ENCODE data around the gene HOXD3.

Gene HOXD3

DNA sequence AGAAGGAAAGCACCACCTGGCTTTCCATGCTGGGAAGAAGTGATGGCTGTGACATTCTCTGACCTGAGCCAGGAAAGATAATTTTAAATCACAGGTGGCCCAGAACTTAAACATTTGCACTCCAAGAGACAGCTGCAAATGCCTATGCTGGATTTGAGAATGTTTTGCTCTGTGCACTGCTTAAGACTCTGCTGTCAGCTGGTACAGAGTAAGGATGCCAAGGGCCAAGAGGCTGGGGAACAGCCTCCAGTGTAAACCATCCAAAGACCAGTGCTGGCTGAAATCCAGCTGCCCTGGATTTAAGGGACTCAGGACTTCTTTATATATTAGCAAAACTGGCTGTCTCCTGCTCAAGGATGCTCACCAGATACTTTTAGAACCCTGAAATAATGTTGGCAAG lies 23.7 kb upstream of the HOXD3 start:
- no peak for DNase-seq

DNA sequence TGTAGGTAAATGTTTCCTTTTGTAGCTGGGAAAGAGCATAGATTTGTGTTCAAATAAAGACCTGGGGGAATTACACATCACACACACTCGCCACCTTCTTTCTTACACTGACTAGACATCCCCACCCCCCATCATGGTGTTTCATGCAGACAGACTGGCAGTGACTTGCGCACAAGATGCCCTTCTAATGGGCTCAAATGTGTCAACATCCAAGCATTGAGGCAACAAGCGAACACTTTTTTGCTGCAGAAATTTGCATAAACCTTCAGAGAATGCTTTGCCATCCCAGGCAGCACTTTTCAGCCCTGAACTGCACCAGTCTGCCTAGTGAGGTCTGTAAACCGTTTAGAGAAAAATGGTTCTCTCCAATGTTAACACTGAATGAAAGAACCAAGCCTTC lies 23.1 kb upstream of the HOXD3 start:
- DNase-seq: no peak

DNA sequence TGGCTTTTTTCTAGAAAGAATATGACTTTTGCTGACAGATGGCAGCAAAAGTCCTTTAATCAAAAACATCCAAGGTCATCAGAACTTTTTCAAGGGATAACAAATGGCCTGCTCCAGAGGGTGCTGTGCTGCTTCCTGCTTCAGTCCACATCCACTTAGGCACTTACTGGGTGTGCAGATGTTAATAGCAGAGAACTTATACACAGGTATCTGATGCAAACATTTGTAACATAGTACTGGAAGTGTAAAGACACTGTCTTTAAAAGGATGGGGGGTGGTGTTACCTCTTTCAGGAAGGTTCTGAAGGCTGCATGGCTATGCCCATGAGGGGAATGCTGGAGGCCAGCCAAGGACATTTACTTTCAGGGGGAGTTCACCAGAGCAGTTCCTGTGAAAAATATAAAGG lies 22.1 kb upstream of the HOXD3 start:
- DNase-seq: no peak

DNA sequence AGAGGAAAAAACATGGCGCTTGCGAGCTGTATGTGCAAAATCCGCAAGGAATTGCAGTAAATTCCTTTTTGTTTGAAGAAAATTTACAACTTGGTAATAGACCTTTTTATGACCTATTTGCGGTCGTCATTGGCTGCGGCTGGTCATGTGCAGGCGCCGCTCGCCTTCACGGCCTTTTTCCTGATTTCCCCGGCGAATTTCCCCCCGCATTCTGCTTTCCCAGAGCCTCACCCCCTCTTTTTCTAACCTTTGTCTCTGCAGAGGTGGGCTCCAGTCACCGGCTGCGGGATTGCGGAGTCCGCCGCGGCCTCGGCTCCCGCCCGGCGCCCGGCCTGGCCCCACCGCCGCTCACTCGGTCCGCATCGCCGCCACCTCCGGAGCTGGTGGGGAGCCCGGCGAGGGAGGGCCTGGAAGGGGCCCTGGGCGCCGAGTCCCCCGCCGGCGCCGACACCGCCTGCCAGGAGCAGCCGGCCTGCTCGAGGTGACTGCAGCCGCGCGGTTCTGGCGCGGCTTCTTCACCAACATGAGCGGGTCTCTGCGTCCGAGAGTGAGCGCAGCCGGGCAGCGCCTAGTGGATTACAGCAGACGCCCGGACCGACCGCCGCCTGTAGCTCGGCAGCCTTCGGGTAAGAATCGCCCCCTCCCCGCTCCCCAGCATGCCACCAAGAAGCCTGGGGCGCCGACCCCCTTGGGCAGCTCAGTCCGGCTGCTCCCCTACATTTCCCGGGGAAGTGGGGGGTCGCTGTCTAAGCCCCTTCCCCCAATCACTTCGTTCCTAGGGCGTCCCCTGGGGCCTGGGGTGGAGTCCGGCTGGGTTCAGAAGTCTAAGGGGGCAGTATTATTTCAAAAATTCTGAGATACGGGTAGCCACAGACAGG lies 20.5 kb upstream of the HOXD3 start:
- DNase-seq: no peak

DNA sequence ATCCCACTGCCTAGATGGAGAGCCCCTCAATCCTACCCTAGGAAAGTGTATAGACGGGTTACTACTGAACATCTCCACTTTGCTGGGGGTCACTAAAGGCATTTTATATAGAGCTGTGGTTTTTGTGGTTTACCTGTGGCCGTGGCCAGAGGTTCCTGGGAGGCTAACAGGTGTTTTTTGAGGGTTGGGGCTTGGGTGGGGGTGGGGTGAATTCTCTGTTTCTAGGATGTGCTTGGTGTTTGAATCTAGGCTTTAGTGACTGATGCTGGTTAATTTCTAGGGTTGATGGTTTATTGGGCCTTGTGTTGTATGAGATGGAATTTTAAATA lies 19.9 kb upstream of the HOXD3 start:
- no peak for DNase-seq

DNA sequence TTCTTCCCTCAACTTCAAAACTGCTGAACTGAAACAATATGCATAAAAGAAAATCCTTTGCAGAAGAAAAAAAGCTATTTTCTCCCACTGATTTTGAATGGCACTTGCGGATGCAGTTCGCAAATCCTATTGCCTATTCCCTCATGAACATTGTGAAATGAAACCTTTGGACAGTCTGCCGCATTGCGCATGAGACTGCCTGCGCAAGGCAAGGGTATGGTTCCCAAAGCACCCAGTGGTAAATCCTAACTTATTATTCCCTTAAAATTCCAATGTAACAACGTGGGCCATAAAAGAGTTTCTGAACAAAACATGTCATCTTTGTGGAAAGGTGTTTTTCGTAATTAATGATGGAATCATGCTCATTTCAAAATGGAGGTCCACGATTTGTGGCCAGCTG lies 19.2 kb upstream of the HOXD3 start:
- no peak for DNase-seq

DNA sequence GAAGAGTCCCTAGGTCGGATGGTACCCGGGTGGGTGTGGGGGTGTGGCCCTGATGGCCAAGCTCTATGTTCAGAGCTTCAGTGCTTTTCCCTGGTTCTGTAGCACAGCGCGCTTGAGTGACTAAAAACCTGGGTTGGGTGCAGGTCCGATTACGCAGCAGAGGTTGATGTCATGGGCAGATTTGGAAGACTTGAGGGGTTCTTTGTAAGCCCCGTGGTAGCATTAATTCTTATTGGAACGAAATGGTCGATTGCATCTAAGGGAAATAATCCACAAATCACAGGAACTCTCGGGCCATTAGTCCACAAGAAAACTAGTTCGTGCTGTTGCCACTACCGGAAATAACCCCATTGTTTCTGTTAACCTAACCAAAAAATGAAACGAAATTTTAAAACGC lies 18.6 kb upstream of the HOXD3 start:
- DNase-seq: no peak

DNA sequence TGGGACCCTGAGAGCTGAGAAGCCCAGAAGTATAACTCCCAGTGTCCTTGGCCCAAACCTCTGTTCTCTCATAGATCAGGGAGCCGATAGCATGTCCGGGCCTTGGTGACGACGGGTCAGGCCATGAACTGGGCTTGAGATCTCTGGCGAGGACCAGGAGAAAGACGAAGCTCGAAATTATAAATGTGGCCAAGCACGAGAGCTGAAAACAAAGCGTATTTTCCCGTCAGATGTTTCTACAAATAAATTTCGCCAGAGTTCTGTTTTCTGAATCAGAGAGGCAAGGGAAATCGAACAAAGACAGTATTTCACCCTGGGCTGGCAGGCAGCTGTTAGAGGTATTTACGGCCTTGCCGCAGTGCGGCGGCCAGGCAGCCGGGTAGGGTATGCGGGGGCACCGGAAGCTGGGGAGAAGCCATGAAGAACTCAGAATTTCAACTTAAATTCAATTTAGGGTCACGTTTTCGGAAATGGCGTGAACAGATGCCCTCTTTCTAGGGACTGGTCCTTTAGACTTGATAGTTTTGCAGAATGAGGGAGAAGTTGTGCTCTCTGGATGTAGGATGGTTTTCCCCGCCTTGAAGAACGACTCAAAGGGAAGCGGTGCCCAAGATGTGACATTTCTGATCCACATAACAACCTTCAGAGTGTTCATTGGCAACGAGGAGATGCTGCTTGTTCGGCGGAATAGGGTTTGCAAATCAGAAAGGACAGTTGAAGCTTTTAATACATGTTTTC lies 18.0 kb upstream of the HOXD3 start:
- DNase-seq: no peak

DNA sequence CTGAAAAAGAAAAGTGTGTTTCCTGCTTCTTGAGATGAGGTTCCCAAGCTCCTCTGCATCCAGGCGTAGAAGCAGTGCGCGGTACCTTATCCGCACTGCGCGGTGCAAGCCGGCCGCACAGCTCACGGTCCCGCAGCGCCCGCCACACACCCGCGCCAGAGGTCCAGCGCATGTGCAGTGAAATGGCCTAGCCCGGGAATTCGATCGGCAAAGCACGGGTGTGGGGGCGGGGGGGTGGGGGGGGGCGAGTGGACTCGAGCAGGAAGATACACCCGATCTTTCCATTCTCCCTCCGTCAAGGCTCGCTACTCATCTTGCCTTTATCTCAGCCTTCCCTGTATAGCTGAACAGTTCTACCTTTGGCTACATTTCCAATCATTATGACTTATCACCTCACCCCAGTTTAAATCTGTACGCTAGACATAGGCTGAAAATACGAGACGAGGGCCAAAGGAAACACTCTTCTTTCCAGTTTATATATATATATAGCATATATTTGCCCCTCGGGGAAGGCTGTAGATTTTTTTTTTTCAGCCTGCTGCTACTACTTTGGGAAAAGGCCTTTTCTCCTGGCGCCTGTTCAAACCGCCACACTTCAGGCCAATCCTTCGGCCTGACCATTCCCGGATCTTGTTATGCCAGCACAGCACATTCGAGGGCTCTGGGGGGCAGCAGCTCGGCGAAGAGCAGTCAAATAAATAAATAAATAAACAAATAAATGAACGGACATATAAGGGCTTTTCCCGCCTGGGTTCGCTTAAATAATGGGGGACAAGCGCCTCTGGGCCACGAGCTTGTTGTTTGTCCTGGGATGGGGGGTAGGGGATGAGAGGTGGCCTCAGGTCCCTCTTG lies 17.2 kb upstream of the HOXD3 start:
- DNase-seq: no peak

DNA sequence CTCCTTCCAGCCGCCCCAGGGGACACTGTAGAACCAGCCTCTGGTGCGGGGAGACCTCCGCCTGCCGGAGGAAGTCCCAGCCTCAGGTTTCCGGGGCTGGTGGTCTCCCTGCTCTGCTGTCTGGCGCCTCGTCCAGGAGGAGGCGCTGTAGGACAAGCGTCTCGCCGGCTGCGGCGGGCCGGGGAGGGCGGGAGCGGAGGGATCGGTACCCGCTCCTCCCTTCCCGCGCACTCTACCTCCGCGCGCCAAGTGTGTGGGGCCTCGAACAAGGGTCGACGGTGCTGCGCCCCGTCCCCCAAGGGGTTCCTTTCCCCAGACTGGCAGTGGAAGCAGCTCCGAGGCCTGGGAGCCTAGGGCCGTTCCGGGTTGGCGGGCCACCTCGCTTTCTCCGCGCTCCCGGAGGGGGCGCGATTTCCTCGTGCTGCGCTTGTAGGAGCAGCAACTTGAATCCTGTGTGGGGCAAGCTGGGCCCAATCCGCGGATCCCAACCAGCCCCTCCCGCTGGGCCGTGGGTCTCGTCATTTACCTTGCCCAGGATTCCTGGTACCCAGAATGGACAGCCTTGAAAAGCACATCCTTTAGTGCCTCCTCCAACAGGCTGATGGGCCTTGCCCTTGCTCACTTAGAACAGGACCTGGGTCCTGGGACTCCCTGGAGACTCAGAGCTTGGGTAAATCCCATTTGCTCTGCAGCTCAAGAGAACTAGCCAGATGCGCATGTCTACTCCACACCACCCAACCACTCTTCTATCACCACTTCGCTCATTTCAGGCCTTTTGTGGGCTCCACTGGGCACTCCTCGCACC lies 16.4 kb upstream of the HOXD3 start:
- DNase-seq: peak in 1 of 2 donors; percentile 43

DNA sequence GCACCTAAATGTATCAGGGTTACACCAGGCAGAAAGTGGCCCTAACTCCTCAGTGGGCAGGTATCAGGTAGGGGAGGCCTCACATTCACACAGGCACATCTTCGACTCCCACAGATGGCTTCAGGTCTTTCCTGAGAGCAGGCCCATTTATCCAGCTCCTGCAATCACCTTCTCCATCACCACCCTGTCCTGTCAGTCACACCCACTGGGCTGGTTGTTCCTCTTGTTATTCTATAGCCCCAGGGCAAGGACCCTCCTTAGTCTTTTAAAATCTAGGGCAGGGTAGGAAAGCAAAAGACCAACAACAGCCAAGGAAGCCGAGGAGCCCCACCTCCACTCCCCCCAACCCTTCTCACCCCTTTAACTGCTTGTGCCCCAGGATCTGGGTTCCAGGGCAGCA lies 14.8 kb upstream of the HOXD3 start:
- DNase-seq: no peak

DNA sequence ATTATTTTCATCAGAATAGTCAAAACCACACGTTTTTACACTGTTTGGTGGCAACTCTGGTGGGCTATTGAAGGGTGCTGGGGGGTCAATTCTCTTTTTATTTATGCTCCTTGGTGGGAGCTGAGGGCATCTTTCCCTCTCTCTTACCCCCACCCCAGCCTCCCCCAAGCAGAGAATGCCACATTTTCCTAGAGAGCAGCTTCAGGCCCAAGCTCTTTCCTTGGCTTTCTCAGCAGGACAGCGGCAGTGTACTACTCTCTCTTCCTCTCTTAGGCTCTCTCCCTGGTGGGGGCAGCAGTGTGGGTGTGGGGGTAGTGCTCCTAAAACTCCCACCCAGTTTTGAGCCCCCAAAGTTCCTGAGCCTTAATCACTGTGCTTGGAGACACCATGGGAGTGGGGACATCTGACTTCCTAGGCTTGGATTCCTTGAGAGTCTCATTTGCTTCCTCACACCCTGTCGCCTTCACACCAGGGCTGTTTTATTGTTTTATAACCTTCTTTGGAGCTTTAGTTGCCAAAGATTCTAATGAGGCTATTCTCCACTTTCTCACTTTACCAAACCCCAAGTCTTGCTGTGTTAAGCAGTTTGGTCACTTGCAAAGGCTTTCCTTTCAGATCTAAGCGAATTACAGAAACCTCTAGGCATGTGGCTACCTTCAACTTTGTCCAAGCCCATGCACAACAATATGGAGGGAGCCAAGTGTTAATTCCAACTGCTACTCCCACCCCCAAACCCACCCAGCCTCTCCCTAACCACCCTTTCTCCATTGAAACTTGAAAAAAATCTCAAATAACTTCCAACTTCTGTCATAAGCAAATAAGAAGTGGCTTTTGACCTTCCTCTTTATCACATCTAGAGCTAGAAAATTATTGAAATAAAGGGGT lies 11.8 kb upstream of the HOXD3 start:
- DNase-seq: no peak

DNA sequence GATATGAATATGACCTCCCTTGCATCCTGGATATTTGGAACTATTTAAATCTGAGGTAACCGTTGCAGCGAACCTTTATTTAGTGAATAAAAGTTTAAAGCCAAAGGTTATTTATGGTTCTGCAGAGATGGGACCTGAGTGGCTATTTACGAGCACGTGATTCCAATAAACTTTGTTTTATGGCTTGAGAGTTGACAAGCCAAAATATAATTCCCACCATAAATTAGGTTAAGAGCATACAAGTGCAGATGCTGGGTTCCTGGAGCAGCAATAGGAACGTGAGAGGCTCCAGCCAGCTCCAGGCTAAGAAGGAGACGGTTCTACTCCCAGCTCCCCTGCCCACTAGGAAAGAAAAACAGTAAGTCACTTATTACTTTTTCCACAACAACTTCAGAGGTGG lies 11.0 kb upstream of the HOXD3 start:
- no peak for DNase-seq

DNA sequence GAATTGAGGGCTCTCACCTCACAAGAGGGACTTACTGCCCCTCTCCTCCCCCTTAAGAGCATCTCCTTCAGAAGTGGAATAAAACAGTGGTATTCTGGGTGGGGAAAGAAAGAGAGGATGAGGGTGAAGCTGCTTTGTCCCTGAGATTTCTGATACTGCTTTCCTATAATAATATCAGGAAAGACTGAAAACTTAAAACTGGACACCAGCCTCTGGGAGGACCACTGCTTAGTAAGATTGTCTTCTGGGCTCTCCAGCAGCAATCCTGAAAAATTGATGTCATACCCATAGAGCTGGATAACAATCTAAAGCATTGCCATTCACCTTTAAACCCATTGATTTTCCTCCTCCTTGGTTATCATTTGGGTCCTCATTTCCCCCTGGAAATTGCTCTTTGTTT lies 10.5 kb upstream of the HOXD3 start:
- no peak for DNase-seq

DNA sequence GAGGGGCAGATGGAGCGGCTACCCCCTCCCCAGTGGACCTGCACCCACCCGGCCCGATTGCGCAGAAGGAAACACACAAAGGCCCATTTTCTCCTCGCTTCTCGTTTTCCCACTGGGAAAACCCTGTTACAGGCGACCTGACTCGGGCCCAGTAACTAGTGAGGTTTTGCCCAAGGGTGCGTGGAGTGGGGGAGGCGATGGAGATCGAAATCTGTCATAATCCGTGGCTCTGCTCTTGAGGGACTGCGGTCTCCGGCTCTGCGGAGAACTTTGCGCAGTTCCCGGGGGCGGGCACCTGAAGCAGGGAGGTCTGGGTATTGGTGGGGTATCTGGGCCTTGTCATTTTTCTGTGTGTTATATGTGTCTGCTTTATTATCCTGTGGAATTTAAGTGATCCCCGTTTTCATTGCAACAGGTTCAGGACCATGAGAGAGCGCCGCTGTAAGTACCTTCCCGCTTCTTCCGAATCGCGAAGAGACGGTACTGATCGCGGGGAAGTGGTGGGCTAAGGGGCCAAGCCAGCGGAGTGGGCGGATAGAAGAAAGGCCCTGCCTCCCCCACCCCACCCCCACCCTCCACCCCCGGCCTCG lies 9.8 kb upstream of the HOXD3 start:
- no peak for DNase-seq

DNA sequence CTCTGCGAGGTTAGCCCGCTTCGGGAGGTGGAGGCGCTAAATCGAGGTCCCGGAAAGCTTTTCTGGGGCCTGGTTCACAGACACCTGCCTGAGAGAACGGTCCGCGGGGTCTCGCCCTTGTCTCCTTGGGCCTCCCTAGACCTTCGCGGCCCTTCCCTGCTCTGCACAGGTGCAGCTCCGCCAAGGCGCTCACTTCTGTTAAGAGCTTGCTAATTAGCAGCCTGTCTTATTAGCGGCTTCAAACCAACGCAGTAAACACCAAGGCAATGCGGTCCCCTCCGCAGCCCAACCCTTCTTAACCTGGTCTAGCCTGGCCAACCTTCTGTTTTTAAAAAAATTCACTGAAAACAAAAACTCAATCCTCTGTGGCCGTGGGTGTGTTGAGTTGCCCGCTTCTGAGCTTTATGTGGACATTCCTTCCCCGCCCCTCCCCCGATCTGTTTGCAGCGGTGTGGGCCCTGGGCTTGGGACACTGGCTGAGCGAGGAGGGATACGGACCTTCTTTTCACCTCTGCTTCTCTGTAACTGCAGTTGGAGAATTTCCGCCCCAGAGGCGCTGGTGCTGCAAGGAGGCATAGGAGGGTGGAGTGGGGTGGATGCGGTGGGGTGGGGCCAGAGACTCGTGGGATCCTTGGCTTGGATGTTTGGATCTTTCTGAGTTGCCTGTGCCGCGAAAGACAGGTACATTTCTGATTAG lies 9.2 kb upstream of the HOXD3 start:
- no peak for DNase-seq

DNA sequence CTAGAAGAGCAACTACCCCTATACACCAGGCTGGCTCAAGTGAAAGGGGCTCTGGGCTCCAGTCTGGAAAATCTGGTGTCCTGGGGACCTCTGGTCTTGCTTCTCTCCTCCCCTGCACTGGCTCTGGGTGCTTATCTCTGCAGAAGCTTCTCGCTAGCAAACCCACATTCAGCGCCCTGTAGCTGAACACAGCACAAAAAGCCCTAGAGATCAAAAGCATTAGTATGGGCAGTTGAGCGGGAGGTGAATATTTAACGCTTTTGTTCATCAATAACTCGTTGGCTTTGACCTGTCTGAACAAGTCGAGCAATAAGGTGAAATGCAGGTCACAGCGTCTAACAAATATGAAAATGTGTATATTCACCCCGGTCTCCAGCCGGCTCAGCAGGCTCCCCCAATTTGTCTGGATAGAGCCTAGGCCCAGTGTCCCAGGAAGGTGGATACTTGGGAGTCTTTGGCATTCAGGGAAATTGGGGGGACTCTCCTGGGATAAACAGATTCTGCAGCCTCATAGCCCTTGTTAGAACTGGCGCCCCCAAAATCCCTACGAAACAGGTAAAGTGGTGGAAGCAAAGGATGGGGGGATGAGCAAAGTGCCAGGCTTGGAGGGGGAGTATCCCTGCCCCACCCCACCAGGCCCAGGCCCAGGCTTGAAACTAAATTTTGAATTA lies 8.2 kb upstream of the HOXD3 start:
- DNase-seq: no peak

DNA sequence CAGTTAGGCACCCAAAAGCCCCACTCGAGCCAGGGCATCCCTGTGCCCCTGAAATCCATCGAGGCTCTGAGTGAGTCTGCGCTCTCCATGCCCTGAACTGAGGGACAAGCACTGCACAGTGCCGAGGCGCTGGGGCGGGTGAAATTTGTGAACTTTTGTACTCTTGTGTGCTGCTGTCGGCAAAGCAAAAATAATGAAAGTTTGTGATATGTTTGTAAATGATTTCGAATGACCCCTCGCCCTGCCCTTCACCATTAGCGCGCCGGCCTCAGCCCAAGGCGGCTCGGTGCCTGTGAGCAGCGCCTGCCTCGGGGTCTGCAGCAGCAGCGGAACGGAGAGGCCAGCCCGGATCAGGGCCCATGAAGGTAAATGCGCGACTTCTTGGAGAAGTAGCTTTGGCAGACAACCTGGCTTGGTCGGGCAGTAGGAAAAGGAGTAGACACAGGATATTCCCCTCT lies 7.6 kb upstream of the HOXD3 start:
- no peak for DNase-seq

DNA sequence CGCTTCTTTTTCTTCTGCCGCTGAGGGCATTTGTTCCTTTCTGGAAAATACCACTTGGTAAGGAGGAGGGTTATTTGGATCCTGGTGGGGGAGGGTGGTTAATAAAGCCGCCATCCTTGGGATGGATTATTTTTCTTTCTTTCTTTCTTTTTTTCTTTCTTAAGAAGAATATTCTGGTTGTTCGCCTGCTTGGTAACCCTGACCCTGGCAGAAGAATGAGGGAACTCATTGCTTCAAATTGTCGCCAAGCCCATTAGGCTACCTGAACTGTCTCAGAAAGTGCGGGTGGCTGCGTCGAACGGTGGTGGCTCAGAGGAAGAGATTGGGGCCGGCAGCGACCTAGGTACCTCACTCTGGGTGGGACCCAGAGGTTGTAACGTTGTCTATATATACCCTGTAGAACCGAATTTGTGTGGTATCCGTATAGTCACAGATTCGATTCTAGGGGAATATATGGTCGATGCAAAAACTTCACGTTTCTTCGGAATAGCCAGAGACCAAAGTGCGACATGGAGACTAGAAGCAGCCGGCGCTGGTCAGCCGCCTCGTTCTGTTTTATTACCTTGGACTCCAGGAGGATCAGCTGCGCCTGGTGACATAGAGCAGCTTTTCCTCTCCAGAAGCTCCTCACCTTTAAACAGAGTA lies 7.0 kb upstream of the HOXD3 start:
- DNase-seq: no peak

All from bone marrow (tissue), 2 donors.